CD4-positive, alpha-beta T cell treated with Interleukin-2 at 100 ng/mL for 4 hours (primary cell): ENCODE data around the gene OSBPL9.
"Not testable (repeated sequence)": the region's sequence is repeated elsewhere in the genome, so short reads cannot be mapped to it uniquely, and the experiment has no call there.

Source experiments
- DNase-seq: peaks from one replicate; pipeline ENCODE4 v3.0.0-alpha.2; 2020; ENCODE audit warnings: low spot score

Gene OSBPL9

GRCh38 chr1:51607681-51608095 is 9.2 kb upstream of the OSBPL9 start:
- no peak for DNase-seq

DNA sequence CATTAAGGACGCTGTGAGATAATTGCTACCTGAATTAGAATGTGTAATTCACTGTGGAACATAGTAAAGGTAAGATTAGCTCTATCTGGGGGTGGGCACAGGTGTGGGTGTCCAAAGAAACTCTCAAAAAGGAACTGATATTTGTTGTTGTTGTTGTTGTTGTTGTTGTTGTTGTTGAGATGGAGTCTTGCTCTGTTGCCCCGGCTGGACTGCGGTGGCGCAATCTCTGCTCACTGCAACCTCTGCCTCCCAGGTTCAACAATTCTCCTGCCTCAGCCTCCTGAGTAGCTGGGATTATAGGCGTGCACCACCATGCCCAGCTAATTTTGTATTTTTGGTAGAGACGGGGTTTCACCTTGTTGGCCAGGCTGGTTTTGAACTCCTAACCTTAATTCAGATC is 6.8 kb upstream of the OSBPL9 start:
- not testable (repeated sequence) for DNase-seq

DNA sequence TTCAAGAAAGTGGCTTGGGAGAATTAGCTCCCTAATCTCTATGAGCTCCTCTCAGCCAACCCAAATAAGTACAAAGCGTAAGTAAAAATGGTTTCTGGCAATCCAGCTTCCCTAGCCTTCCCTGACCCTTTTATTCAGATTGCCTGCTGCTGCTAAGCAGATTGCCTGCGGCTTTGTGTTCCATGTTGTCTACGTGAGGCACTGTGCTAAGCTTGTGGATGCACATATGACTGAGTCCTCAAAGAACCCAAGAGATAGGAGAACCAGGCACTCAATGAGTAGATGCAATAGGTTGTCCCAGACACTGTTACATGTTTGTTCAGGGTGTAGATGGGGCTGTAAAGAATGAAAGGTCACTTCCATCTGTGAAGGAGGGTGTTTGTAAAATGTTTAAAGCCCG is 6.3 kb upstream of the OSBPL9 start:
- DNase-seq = no peak

- DNase-seq = no peak
These were observed 4.4 kb upstream of the OSBPL9 start for GRCh38 chr1:51612447-51612961.

DNA sequence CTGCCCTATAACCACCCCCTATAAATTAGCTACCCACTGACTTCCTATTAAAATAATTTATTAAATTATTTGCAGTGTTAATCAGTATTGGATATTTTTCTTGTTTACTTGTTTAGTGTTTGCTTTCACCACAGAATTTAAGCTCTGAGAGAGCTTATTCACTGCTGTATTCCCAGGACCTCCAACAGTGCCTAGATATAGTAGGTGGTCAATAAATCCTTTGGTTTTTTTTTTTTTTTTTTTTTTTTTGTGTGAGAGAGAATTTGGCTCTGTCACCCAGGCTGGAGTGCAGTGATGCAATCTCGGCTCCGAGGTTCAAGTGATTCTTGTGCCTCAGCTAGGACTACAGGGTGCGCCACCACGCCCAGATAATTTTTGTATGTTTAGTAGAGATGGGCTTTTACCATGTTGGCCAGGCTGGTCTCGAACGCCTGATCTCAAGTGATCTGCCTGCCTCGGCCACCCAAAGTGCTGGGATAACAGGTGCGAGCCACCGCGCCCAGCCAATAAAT is 1.1 kb upstream of the OSBPL9 start:
- DNase-seq = no peak

DNA sequence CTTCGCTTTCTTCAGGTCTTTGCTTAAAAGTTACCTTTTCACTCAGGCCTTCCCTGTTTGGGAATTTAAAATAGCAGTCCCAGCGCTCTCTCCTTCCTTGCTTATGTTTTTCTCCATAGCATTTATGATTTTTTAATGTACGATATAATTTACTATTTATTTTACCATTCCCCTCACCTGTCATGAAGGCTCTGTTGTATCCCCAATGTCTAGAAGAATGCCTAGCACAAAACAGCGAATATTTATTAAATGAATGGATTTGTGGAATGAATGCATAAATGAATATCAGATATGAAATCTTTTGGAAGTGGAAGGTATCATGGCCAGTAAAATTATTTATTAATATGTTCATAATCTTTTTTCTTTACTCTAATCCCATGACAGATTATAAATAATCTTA is 402 bp upstream of the OSBPL9 start:
- no peak for DNase-seq

GRCh38 chr1:51618715-51619114 is 1.8 kb downstream of the OSBPL9 start:
- DNase-seq = no peak

DNA sequence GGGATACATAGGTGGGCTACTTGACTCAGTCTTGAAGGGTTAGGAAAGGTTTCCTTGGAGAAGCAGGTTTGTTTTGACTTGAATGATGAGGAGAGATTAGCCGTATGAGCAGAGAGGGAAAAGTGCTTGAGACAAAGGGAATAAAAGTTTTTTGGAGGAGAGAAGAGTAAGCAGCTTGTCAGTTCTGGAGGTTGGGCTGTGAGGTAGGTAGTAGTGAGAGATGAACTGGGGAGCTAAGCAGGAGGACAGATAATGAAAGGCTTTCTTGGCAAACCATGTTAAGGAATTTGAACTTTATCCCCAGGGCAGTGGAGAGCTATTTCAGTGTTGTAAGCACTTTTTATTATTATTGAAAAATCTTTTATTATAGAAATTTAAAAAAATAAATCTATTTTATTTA is 3.6 kb downstream of the OSBPL9 start:
- DNase-seq = no peak

DNA sequence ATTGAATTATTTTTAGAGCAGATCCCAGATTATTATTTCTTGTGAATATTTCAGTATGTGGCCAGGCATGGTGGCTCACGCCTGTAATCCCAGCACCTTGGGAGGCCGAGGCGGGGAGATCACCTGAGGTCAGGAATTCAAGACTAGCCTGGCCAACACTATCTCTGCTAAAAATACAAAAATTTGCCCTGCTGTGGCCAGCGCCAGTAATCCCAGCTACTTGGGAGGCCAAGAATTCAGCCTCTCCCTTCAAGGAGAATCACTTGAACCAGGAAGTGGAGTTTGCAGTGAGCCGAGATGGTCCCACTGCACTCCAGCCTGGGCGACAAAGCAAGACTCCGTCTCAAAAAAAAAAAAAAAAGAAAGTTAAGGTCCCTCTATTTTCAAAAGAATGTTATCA is 4.3 kb downstream of the OSBPL9 start:
- DNase-seq = no peak

DNA sequence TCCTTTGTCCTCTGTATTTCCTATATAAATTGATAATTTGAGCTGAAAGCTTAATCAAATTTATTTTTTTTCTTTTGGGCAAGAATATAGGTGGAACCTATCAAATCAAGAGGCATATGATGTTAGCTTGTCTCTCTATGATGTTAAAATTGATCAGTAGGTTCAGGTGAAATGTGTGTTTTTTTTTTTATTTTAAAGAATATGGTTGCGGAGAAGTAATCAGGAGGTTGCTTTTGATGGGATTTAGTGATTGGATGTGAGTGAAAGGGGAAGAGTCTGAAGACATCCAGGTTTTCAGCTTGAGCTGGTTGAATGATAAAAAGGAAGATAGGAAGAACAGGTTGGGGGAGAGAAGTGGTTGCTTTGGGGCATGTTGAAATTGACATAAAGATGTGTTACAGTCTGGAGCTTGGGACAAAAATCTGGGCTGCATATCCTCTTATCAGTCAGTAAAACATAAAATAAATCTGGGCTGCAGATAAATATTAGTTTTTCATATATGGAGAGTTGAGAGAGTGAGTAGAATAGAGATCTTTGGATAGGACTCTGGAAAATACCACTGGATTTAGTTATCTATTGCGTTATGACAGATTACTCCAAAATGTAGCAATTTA is 5.1 kb downstream of the OSBPL9 start:
- DNase-seq = no peak

DNA sequence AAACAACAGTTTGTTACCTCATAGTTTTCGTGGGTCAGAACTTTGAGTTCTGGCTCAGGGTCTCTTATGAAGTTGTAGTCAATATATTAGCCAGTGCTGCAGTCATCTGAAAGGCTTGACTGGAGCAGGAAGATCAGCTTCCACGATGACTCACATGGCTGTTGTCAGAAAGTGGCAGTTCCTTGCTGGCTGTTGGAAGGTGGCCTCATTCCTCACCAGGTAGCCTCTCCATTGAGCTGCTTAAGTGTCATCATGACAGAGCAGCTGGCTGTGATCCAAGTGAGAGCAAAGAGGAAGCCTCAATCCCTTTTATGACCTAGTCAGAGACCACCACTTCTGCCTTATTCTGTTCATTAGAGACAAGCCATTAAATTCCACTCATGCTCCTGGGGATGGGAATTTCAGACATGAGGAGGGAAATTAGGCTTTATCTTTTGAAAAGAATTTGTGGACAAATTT is 5.6 kb downstream of the OSBPL9 start:
- peak; percentile 16 for DNase-seq

DNA sequence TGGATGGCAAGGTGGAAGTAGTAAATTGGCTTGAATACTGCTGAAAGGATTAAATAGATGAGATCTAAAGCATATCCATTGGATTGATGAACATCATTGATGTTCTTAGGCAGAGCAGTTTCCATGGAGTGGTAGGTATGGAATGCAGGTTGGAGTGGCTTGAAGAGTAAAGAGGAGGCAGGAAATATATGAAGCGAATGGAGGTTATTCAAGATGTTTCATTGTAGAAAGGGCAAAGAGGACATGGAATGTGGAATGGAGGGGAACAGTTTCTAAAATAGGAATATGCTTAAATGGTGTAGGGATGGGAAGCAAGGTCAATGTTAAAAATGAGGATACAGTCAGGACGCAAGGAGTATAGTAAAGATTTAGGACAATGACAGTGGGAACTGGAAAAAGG is 6.1 kb downstream of the OSBPL9 start:
- no peak for DNase-seq

- no peak for DNase-seq
These were observed 6.6 kb downstream of the OSBPL9 start for GRCh38 chr1:51623450-51623849.

DNA sequence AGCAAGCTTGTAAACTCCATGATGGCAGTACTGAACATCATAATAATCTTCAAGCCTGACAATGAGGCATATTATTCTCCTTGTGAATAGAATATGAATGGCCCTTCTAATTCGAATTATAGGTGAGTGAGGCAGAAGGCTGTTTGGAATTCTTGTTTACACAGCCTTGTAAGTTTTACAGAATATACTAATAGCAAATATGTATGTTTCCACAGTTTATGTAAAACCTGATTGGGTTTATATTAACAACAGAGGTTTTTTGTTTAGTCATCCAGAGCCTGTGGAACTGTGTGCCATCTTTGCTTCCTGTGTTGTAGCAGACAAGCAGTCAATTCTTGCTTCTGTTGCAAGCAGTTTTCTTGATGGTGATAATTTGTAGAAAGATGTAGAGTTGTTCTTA is 8.0 kb downstream of the OSBPL9 start:
- DNase-seq = no peak

DNA sequence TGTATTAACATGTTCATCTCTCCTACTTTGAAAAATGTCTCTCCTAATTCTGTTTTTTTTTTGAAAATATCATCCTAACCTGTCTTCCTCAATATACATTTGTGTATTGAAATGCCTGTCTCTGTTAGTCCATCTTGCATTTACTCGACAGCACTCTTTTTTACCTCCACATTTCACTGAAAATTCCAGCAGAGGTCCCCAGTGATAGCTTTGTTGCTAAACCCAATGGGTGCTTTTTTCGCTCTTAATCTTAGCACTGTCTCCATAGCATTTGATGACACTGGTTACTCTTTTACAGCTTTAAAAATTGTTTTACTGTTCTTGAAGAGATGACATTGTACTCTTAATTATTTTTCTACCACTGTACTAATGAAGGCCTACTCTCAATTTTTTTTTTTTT is 10.8 kb downstream of the OSBPL9 start:
- no peak for DNase-seq

GRCh38 chr1:51628715-51629590 is 12.1 kb downstream of the OSBPL9 start:
- no peak for DNase-seq

DNA sequence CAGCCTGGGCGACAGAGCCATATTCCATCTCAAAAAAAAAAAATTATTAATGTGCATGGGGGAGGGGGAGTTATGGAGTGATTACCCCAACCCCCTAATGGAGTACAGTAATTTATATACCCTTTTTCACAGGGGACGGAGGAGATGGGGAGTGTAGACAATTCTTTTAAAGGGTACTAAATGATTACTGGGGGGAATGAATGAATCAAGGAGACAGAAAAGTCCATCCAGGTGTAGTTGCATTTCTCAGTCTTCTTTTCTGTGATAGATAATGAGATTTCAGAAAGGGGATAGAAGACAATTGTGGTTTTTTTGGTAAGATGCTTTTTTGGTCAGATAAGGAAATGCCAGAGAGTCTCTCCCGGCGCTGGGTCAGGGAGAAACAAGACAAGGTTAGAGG is 13.0 kb downstream of the OSBPL9 start:
- DNase-seq = no peak

GRCh38 chr1:51630393-51630792 is 13.5 kb downstream of the OSBPL9 start:
- no peak for DNase-seq

DNA sequence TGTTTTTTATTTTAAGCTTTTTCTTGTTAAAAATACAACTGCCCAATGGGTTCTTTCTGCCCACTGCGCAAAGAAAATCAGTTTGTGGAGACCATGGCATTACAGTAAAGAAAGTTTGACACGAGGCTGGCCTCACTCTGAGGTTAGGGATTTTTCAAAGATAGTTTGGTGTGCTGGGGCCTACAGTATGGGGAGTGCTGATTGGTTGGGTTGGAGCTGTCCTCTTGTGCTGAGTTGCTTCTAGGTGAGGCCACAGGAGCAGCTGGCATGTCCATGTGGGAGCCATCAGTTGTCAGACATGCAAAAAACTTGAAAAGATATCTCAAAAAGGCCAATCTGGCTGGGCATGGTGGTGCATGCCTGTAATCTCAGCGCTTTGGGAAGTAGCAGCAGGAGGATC is 14.0 kb downstream of the OSBPL9 start:
- DNase-seq = no peak

GRCh38 chr1:51631747-51632146 is 14.9 kb downstream of the OSBPL9 start:
- no peak for DNase-seq

DNA sequence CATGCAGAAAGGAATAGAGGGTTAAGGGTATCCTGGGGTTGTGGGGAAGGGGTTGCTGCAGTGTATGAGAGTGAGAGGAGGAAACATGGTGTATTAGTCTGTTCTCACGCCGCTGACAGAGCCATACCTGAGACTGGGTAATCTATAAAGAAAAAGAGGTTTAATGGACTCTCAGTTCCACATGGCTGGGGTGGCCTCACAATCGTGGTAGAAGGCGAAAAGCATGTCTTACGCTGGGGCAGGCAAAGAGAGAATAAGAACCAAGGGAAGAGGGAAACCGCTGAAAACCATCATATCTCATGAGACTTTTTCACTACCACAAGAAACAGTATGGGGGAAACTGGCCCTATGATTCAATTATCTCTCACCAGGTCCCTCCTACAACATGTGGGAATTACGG is 17.7 kb downstream of the OSBPL9 start:
- DNase-seq = no peak

- no peak for DNase-seq
These were observed 18.7 kb downstream of the OSBPL9 start for GRCh38 chr1:51635615-51636014.

DNA sequence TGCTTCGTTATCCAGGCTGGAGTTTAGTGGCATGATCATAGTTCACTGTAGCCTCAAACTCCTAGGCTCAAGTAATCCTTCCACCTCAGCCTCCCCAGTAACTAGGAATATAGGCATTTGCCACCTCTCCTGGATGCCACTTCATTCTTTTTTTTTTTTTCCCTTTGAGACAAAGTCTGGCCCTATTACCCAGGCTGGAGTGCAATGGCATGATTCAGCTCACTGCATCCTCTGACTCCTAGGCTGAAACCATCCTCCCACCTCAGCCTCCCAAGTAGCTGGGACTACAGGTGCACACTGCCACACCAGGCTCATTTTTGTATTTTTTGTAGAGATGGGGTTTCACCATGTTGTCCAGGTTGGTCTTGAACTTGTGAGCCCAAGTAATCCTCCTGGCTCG is 19.3 kb downstream of the OSBPL9 start:
- no peak for DNase-seq
